ENCODE results near the gene SNHG17.

- TF ChIP-seq CTCF (IDR thresholded peaks at IDR 0.05): no peak
- no peak for TF ChIP-seq POLR2A (IDR thresholded peaks at IDR 0.05)
These were observed 13.0 kb upstream of the SNHG17 start for GRCh38 chr20:38447931-38448675.
